ENCODE measurements around the gene MYO1B. TPM values are rescaled to one million over a fixed set of nuclear protein-coding genes. Genes with fewer than 3 reads are reported as not detected.

MYO1B gene
- total RNA-seq, 4 donors from 2014 or later: 16.9 to 43.8 (median 32.9) TPM

DNA sequence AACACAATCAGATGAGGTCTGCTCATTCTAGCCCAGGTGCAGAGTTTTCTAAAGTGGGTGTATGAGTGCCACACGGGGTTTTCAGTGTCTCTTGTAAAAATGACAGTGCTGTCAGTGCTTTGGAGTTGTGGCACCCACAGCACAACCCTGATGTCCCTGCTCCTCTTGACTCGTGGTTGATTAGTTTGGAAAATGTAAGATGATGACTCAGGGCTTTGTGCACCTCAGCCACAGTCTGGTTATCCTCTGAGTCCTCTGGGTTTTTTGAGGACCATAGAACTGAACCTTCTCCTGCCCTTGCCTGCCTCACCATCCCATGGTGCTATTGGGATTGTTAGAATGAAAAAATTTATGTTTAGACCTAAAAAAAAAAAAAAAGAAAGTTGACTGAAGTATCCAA is 105.6 kb downstream of the MYO1B start:
- WGBS, 2 donors: 38 to 43% methylated on average over 2 of the region's 2 CpGs
- no peak for DNase-seq
- H3K9me3 ChIP-seq: no peaks in the 10 kb centered on the region
- H3K36me3 ChIP-seq: no peaks in the 10 kb centered on the region
- intact Hi-C loops (cut with DNase I): no loop called here
- no peaks in the 10 kb centered on the region for H3K27me3 ChIP-seq
- no peaks in the 10 kb centered on the region for H3K4me1 ChIP-seq
- H3K4me3 ChIP-seq (replicated peaks in 1 of 3): no peak overlapping the region
- TF ChIP-seq, protein P1, sequence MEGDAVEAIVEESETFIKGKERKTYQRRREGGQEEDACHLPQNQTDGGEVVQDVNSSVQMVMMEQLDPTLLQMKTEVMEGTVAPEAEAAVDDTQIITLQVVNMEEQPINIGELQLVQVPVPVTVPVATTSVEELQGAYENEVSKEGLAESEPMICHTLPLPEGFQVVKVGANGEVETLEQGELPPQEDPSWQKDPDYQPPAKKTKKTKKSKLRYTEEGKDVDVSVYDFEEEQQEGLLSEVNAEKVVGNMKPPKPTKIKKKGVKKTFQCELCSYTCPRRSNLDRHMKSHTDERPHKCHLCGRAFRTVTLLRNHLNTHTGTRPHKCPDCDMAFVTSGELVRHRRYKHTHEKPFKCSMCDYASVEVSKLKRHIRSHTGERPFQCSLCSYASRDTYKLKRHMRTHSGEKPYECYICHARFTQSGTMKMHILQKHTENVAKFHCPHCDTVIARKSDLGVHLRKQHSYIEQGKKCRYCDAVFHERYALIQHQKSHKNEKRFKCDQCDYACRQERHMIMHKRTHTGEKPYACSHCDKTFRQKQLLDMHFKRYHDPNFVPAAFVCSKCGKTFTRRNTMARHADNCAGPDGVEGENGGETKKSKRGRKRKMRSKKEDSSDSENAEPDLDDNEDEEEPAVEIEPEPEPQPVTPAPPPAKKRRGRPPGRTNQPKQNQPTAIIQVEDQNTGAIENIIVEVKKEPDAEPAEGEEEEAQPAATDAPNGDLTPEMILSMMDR (IDR thresholded peaks at IDR 0.05): no peak
- no peak for TF ChIP-seq POLR2A (IDR thresholded peaks at IDR 0.05)
- H3K27ac ChIP-seq: no peak overlapping the region

DNA sequence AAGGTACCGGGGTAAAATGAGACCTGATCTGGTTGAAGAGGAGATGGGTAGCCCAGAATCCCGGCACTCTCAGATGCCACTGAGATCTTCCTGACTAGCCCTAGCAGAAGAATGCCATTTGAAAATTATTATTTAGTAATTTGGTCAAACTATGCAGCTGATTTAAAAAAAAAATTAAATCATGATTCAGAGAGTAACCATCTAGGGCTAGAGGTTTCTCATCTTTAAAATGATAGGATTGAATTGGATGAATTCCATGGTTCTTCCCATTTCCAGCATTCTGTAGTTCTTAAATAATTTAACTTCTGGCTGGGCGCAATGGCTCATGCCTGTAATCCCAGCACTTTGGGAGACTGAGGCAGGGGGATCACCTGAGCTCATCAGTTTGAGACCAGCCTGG is 106.1 kb downstream of the MYO1B start:
- Histone ChIP-seq H3K9me3 (no peaks in the 10 kb centered on the region), H3K36me3 (no peaks in the 10 kb centered on the region), H3K27me3 (no peaks in the 10 kb centered on the region), H3K4me3 (replicated peaks in 1 of 3) (no peak overlapping the region), H3K4me1 (no peaks in the 10 kb centered on the region), H3K27ac (no peak overlapping the region)
- no peak for TF ChIP-seq POLR2A (IDR thresholded peaks at IDR 0.05)
- TF ChIP-seq, protein P1 (IDR thresholded peaks at IDR 0.05): no peak
- WGBS, 2 donors: 93 to 97% methylated on average over 3 of the region's 3 CpGs
- no peak for DNase-seq
- intact Hi-C loops (cut with DNase I): no loop called here

DNA sequence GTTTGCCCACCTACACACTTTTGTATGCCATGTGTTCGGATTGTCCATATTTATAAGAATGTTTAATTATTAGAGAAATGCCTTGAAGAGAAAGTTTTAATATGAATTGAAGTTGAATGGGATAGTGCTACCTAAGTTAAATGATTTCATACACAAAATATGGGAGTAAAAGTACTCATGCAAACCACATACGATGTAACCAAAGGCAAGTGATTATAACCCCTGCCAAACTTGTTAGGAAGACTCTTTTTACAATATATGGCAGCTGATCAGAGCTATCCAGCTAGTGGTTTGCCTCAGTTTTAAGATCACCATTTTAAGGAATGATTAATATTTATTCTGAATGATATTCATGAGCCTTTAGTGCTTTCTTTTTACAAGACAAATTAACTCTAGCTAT is 106.7 kb downstream of the MYO1B start:
- TF ChIP-seq, protein P1 (IDR thresholded peaks at IDR 0.05): no peak
- no peak for TF ChIP-seq POLR2A (IDR thresholded peaks at IDR 0.05)
- no peaks in the 10 kb centered on the region for H3K27me3 ChIP-seq
- WGBS, 2 donors: 89 to 91% methylated on average over 2 of the region's 2 CpGs

DNA sequence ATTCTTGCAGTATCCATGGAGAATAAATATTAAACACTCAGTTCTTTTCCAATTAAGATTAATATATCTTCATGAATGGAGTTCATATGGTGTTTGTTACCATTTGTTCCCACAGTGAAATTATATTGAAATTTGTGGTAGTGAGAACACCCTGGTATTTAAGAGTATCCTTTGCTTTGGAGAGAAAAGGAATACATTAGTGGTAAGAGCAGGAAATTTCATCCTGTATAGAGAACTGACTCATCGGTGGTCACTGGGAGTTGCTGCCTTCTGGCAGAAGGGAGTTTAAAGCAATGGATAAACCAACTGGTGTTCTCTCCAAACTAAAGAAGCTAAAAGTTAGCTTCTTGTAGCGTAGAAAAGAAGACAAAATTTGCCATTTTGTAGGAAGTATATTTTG is 107.3 kb downstream of the MYO1B start:
- Histone ChIP-seq H3K27ac (no peak overlapping the region), H3K4me3 (replicated peaks in 1 of 3) (no peak overlapping the region), H3K9me3 (no peaks in the 10 kb centered on the region), H3K36me3 (no peaks in the 10 kb centered on the region), H3K27me3 (no peaks in the 10 kb centered on the region), H3K4me1 (no peaks in the 10 kb centered on the region)
- intact Hi-C loops (cut with DNase I): no loop called here
- no peak for DNase-seq
- WGBS, 2 donors: 81 to 84% methylated on average over 2 of the region's 2 CpGs
- no peak for TF ChIP-seq POLR2A (IDR thresholded peaks at IDR 0.05)
- TF ChIP-seq, protein P1 (IDR thresholded peaks at IDR 0.05): no peak

More for the DNA sequence above, 106.7 kb downstream of the MYO1B start:
- Histone ChIP-seq H3K27ac (no peak overlapping the region), H3K4me1 (no peaks in the 10 kb centered on the region), H3K9me3 (no peaks in the 10 kb centered on the region), H3K4me3 (replicated peaks in 1 of 3) (no peak overlapping the region), H3K36me3 (no peaks in the 10 kb centered on the region)
- DNase-seq: no peak
- intact Hi-C loops (cut with DNase I): no loop called here

DNA sequence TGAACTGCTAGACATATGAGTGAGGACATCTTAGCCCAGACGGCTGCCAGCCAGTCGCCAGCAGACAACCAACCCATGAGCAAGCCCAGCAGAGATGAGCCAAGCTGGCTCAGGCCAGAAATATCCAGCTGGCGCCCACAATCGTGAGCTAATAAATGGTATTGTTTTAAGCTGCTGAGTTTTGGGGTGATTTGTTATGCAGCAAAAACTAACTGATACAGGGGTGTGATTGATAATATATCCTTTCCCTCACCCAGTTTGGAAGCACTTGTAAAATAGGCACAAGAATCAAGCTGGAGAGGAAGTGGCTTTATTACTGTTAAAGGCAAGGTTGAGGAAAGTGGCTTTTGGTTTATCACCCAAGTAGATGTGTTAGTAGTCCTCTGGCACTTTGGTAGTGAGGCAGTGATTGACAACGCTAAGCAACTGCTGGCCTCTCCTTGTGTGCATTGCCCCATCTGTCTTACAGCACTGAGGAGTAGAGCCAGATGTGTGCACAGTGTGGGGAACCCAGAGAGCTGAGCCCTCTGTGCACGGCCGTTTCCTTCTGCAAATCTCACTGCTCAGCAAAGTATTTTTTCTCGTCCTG is 110.1 kb downstream of the MYO1B start:
- intact Hi-C loops (cut with DNase I): no loop called here

More for the DNA sequence above, 110.1 kb downstream of the MYO1B start:
- Histone ChIP-seq H3K4me1 (peaks cover 9 to 12% of the 10 kb centered on the region in 2 donors), H3K27ac (no peak overlapping the region), H3K4me3 (replicated peaks in 1 of 3) (no peak overlapping the region), H3K27me3 (no peaks in the 10 kb centered on the region), H3K36me3 (no peaks in the 10 kb centered on the region), H3K9me3 (no peaks in the 10 kb centered on the region)
- DNase-seq: no peak
- no peak for TF ChIP-seq POLR2A (IDR thresholded peaks at IDR 0.05)
- TF ChIP-seq, protein P1 (IDR thresholded peaks at IDR 0.05): no peak
- 94 to 97% methylated on average over 8 of the region's 8 CpGs for WGBS, 2 donors
